NCI-H748 (cell line): ENCODE measurements around the gene DHX34.
"Not testable (repeated sequence)": the region's sequence is repeated elsewhere in the genome, so short reads cannot be mapped to it uniquely, and the experiment has no call there.

Experiments used
- DNase-seq: peaks from one replicate; lab custom pipeline; 2025; ENCODE audit not compliant: unreplicated experiment; lab: John Stamatoyannopoulos, UW

The DHX34 gene

DNA sequence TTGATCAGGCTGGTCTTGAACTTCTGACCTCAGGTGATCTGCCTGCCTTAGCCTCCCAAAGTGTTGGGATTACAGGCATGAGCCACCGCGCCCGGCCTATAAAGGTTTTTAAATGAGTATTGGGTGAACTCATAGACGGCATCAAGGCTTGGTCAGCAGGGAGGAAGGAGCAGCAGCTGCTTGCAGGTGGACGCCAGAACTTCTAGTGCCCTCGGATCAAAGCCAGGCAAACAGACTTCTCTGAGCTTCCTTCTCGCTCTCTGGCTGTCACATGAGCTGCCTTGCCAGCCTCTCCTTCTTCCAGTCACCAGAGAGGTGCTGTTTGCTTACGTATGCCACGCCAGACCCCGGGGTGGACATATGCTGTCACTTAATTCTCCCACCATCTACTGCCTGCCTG lies 16.3 kb downstream of the DHX34 start:
- not testable (repeated sequence) for DNase-seq

- DNase-seq: no peak
These were observed 21.0 kb downstream of the DHX34 start for GRCh38 chr19:47370045-47370611.

DNA sequence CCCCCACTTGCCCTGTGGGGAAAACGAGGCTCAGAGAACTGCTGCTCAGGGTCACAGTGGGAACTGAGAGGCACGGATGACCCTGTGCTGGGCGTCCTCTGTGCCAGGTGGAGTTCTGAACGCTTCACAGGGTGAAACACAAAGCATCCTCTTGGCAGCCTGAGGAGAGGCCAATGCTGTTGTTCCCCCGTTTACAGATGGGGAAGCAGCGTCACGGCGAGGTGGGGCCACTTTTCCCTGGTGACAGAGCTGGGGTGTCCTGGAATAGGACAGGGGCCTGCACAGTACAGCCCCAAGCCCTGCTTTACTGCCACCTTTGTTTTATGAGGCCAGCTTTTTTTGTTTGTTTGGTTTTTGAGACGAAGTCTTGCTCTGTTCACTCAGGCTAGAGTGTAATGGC lies 22.1 kb downstream of the DHX34 start:
- no peak for DNase-seq

GRCh38 chr19:47372603-47373002 lies 23.5 kb downstream of the DHX34 start:
- DNase-seq: no peak

DNA sequence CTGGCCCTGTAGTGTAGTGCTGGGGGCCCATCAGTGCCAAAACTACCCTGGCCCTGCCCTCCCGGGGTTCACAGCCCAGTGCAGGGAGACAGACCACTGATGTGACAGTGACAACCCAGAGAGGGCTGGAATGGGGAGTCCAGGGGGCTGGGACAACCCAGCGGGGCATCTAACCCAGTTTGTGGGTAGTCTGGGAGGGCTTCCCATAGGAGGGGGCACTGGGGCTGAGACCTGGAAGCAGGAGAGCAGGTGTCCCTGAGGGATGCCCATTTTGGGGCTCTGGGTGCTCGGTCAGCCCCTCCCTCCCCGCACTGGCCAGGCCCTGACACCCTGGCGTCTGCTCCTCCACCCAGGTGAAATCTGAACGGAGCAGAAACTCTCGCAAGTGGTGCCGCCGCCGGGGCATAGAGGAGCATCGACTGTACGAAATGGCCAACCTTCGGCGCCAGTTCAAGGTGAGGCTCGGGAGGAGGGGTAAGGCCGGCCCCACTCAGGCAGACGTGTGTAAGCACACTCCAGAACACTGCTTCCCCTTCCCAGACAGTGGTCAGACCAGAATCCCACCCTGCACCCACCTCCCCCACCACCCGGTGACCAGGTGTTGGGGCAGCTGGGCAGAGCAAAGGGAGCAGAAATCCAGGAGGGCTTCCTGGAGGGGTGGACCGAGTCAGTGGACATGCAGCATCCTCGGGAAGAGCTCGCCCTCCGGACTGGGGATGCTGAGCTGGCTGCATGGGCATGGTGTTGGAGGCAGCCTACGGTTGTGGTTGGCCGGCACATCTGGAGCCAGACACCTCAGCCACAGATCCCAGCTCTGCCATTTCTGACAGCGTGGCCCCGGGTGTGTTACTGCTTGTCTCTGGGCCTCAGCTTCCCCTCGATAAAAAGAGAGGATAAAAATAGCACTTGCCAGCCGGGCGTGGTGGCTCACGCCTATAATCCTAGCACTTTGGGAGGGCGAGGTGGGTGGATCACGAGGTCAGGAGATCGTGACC lies 24.4 kb downstream of the DHX34 start:
- DNase-seq: no peak

GRCh38 chr19:47374876-47375693 lies 26.0 kb downstream of the DHX34 start:
- no peak for DNase-seq

- no peak for DNase-seq
These were observed 26.8 kb downstream of the DHX34 start for GRCh38 chr19:47375694-47376588.

DNA sequence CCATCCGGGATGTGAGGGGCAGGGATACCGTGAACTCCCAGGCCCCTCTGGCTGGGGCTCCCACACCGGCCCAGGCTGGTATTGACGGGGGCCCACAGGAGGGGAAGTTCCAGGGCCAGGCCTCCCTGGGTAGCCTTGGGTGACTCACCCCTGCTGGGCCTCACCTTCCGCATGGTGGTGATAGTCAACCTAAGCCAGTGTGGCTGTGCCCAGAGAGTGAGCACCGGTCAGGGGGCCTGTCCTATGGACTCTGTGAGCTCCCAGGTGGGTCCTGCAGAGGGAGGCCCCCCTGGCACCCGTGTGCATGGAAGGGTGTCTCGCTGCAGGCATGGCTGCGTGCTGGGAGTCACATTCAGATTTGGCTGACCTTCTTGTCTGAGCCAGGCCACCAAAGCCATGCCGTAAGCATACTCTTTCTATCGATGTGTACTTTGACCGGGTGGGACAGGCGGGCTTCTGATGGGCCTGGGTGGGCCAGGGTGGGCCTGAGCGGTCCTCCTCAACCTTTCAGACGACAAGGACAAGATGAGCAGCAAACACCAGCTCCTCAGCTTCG lies 27.6 kb downstream of the DHX34 start:
- no peak for DNase-seq

- DNase-seq: no peak
These were observed 28.1 kb downstream of the DHX34 start for GRCh38 chr19:47377208-47377701.

DNA sequence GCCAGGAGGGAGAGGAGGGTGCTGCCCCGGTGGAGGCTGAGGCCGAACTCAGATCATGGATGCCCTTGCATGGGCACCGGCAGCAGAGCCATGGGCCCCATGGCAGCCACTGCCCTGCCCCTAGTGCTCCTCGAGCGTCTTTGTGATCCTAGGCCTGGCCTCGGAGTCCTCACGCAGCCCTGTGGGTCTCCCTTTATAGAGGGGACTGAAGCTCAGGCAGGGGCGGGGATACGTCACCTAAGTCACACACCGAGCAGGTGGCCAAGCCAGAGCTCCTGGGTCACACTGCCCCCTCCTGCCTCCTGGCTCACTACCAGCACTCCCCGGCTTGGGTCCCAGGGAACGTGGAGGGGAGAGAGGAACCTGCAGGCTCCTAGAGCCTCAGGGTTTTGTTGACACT lies 28.7 kb downstream of the DHX34 start:
- no peak for DNase-seq

DNA sequence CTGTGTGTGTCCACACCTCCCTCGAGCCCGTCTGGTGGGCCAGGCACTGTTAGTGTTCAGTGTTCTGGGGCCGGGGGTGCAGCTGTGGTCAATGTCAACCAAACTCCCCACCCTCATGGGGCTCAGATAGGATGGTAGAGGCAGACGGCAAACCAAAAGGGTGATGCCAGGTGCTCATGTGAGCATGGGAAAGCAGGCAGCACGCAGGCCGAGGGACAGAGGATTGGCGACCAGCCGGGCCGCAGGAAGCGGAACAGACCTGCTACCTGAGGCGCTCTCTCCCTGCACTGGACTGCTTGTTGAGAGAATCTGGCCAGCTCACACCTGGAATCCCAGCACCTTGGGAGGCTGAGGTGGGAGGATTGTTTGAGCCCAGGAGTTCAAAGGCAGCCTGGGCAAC lies 29.1 kb downstream of the DHX34 start:
- no peak for DNase-seq

- no peak for DNase-seq
These were observed 30.3 kb downstream of the DHX34 start for GRCh38 chr19:47379381-47379938.

DNA sequence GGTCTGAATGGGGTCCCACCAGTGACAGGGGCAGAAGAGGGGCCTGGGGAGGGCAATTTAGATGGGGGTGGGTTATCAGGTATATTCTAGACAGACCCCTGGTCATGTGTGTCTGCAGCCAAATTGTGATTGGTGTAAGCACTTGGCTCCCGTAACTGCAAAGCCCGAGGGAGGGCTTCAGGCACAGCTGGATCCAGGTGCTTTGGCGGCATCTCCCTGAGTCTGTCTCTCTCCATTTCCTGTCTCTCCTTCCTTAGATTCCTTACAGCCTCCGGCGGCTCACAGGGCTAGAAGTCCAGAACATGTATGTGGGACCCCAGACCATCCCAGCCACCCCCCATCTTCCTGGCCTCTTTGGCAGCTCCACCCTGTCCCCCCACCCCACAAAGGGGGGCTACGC lies 31.4 kb downstream of the DHX34 start:
- no peak for DNase-seq

- DNase-seq: no peak
These were observed 32.0 kb downstream of the DHX34 start for GRCh38 chr19:47381121-47381520.

DNA sequence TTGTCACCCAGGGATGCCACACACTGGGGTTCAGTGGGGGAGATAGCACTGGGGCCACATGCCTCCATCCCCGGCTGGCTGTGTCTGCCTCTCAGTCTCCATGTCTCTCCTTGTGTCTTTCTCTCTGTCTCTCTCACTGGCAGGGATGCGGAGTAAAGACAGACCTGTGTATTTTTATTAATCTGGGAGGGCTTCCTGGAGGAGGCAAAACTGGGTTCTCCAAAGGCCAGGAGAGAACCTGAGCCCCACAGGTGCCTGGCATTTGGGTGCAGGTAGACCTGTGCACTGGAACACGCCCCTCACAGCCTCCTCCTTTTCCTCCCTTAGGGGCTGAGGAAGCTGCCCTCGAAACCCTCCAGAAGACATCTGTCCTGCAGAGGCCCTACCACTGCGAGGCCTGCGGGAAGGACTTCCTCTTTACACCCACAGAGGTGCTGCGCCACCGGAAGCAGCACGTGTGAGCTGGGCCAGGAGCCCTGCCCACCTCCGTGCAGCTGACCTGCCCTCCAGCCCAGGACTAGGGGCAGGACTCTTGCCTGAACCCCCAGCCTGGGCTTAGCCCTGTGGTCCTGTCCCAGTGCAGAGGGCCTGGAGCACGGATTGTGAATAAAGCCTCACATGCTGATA lies 32.7 kb downstream of the DHX34 start:
- no peak for DNase-seq

- DNase-seq: not testable (repeated sequence)
These were observed 34.8 kb downstream of the DHX34 start for GRCh38 chr19:47383890-47384289.

GRCh38 chr19:47384533-47384932 lies 35.4 kb downstream of the DHX34 start:
- DNase-seq: not testable (repeated sequence)

- not testable (repeated sequence) for DNase-seq
These were observed 37.5 kb downstream of the DHX34 start for GRCh38 chr19:47386582-47386981.

DNA sequence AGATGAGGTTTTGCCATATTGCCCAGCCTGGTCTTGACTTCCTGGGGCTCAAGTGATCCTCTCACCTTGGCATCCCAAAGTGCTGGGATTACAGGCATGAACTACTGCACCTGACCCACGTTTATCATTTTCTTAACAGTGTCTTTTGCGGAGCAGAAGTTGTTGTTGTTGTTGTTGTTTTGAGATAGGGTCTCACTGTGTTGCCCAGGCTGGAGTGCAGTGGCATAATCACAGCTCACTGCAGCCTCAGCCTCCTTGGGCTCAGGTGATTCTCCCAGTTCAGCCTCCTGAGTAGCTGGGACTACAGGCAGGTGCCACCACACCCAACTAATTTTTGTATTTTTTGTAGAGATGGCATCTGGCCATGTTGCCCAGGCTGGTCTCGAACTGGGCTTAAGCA lies 38.5 kb downstream of the DHX34 start:
- not testable (repeated sequence) for DNase-seq
